GM11168 (cell line): ENCODE results near the gene RGS19.

Experiments
- in situ Hi-C: fragments of 300-500 bp; cut with MboI; formaldehyde crosslinking; loops from one replicate; pipeline ENCODE4 v1.12.0; 2022; ENCODE audit warnings: low sequenced_read_pairs; ENCODE audit not compliant: unreplicated experiment

RGS19 gene

DNA sequence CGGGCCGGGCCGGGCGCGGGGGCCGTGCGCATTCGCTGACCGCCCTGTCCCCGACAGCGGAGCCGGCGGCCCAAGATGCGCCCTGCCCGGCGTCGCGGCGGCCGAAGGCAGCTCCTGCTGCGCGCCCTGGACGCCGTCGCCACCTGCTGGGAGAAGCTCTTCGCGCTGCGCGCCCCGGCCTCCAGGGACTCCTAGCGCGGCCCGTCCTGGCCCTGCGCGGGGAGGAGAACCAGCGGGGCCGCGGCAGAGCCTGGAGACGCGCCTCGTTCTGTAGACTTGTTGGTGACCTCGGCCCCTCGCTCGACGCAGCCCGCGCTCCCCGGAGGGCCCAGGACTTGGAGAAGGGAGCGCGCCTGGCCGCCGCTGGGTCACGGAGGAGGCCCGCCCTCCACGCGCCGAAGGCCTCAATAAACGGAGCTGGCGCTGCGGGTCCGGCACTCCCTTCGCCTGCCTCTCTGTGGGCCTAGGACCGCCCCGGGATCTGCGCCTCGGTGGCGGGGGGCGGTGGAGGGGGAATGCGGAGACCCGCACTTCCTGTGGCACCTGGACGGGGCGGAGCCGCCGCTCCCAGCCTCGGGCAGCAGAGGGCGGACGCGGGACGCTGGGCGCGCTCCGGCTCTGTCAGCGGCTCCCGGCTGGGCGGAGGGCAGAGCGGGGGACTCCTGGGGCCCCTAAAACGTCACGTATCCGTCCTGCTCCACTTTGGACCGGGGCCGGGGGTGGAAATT is 40.6 kb downstream of the RGS19 start:
- in situ Hi-C loops, result no loop called here

DNA sequence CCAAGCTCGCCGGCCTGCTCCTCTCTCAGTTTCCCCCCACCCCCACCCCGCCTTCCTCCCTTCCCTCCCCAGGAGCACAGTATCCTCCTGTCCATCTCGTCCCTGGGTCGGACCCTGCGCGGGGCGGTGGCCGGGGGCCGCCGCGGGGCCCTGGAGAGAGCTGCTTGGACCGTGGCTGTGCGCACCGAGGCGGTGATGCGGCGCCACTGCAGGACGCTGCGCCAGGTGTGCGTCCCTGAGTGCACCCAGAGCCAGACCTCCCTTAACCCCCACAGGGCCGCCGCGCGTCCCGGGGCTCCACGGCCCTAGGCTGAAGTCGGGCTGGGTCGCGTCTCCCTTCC is 41.1 kb downstream of the RGS19 start:
- in situ Hi-C loops, result no loop called here

DNA sequence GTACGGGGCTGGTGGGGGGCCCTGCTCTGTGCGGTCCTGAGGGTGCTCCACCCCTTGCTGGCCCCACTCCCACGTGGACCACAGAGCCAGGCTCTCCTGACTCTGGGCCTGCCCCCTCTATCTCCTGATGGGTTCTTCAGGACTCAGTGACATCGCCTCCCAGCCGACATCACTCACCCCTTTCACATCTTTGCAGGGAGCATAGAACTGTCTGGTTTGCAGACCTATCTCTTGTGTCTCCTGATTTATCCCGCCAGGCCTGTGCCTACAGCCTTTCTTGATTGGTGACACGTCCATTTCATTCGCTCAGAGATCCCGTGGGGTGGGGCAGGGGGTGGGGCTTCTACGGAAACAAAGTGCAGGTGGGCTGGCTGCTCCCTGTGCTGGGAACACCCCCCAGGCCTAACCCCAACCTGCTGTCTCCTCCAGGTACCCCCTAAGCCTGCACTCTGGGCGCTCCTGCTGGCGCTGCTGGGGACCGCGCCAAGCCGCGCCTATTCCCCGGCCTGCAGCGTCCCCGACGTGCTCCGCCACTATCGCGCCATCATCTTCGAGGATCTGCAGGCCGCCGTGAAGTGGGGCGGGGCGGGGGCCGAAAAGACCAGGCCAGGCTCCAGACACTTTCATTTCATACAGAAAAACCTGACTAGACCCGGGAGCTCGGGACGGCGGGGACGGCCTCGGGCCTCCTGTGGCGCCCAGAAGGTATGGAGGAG is 41.7 kb downstream of the RGS19 start:
- in situ Hi-C loops, result no loop called here

DNA sequence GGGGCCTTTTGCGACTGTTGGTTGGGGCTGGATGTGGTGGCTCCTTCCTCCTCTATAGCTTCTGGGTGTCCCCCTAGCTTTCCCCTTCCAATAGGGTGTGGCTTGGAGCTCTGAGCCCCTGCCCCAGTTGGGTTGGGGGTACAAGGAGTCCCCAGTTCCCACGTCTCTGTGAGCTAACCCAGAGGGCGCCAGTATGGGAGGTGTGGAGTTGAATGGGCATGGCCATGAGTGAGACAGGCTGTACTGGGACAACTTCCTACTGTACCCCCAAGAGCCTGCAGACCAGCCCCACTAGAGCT is 42.2 kb downstream of the RGS19 start:
- in situ Hi-C loops, result no loop called here

DNA sequence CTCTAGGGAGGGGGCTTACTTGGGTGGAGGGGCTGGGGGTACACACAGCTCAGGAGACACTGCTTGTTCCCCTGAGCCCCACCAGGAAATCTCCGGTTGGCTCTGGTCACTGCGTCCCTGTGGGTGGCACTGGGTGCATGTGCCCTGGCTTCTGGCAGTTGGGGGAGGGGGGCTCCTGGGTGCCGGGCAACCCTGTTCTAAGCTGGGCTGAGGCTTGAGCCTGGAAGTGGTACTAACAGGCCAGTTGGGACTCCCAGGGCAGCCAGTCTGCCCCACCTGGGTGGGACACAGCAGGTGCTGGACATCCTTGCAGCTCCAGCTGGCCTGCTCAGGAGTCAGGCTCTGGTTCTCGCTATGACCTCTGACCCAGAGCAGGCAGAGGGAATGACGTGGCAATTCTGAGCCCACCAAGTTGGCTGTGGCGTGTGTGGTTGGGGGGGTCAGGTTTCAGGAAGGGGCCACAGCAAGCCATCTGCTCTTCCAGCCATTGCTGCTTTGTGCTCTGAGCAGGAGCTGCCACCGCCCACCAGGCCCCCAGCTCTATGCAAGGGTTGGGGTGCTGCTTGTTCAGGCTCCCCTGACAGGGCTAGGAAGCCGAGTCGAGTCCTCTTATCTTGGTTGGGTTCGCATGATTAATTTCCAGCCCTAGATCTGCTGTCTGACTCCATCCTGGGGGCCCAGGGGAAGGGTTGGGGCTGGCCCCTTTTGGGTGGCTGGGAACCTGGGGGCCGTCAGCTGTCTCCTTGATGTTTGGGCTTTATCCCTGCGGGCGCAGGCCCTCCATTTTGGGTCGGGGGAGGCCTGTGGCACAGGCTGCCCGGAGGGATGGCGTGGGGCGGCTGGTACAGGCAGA is 42.7 kb downstream of the RGS19 start:
- in situ Hi-C loops, result no loop called here

DNA sequence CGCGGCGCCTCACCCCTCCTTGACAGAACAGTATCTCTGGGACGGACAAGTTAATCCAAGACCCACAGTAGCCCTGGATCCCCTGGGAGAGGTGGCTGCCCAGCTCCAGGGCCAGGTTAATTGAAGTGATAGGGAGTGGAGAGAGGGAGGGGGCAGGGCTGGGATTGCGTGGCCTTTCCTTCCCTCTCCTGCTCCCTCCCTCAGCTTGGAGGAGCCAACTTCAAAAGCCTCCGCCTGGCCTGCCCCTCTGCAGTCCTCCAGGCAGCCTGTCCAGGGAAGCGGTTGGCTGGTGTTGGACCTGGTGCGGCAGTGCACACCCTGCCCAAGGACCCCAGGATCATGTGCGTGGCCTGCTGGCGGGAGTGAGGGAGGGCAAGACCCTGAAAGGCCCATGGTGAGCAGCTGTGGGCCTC is 43.4 kb downstream of the RGS19 start, which contains the start of gene C20orf204:
C20orf204 (plus strand) TSS at position 250 of the 413 bp plus-strand sequence; CDS start at position 392, 142 bp downstream.
- in situ Hi-C loops, result no loop called here

DNA sequence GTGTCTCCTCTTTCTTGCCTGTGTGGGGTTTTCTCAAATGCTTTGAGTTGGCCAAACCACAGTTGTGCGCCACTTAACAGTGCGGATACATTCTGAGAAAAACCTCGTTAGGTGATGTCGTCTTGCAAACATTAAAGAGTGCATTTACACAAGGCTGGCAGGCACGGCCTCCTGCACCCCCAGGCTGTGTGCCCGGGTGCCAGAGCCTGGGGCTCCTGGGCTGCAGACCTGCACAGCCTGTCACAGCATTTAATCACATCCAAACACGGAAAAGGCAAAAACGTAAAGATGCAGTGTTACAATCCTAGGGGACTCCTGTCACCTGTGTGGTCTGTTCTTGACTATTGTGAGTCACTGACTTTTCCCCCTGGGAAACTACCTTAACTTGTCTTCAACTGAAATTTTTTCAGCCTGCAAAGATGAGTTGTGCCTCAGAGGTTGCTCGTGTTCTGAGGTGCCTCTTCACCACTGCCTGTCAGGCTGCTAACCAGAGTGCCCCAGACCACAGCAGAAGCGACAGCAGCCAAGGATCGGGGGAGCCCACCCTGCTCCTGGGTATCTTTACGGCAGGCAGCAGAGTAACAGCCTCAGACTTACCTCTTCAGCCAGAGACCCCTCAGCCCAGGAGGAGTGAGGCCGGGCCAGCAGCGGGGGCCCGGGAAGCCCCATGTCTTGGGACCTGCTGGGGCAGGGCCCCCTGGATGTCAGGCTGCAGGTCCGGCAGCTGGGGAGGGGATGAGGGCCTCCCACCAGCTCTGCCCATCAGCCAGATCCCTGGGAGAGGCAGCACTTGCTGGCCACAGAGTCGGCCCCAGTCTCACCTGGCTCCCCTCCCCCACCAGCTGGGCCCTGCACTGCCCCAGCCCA is 44.0 kb downstream of the RGS19 start:
- in situ Hi-C loops, result no loop called here

GRCh38 chr20:64033981-64034493 is 45.3 kb downstream of the RGS19 start:
- in situ Hi-C loops, result no loop called here

DNA sequence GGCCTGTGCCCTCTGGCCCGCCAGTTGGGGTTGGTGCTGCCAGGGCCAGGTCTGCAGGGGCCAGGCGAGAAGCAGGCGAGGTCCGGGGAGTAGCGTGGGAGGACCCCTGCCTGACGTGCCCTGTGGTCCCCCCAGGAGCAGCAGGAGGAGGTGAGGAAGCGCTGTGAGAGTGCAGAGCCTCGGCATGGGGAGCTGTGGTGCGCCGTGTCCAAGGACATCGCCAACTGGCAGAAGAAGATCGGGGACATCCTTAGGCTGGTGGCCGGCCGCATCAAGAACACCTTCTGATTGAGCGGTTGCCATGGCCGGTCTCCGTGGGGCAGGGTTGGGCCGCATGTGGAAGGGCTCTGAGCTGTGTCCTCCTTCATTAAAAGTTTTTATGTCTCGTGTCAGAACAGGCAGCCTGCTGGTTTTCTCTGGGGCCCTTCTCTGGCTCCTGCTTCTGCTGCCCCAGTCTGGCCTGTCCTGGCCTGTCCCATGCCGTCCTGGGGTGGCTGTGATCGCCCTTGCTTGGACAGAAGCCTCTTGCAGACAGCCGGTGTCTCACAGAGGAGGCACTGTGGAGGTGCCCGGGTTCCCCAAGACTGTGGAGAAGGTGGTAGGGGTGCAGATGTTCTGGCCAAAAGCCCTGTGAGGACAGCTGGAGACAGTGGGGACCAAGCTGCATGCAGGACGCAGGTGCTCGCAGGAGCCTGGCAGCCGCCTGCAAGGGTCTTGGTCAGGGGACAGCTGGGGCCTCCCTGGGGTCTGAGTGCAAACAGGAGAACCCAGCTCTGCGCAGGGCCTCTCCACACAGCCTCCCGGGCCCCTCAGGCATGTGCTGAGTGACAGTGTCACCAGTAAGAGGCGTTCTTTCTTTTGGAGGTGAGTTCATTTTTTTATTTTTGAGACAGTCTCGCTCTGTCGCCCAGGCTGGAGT is 46.4 kb downstream of the RGS19 start:
- in situ Hi-C loops, result no loop called here

DNA sequence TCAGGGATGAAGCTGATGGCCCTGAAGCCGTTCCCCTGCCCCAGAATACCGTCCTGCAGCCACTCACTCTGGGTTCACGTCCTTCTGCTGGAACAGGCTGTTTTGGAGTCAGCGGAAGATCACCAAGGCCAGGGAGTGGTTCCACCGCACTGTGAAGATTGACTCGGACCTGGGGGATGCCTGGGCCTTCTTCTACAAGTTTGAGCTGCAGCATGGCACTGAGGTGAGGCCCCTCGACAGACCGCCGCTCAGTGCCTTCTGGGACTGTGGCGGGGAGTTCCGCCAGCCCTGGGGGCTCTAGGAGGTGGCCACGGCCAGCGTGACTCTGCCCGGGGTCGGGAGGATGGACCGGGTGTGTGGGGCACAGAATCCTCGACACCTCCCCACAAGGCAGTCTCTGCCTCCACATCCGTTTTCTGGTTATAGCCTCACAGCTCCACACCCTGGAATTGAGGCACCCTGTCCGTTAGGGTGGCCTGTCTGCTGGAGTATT is 47.5 kb downstream of the RGS19 start:
- in situ Hi-C loops, result no loop called here

DNA sequence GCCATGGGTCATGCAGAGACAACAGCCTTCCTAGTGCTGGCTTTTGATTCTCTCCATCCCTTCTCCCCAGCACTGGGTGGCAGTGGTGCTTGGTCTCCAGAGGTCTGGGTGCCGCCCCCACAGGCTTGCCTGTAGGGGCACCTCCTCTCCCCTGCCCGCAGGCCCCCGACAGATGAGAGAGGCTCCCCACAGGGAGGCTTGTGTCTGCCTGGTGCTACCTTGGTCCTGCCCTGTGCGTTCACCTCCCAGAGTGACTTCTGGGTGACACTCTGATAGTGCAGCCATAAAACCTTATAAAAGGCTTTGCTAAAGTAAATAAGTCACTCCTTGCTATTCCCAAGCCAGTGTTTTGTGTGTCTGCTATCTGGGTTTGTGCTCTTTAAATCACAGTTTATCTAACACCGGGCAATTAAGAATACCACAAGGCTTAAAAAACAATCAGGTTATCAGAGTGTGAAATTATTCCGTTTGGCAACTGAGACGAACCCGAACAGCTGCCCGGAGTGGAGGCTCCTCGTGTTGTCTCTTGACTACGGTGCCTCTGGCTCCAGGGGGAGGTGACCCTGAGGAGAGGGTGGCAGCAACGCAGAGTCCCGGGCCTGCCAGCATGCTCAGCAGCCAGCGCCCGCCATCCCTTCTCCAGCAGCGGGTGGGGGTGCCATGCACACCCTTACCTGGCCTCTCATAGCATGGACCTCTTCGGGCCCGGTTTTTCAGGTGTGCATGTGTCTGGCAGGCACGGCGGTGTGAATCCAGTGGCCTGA is 48.8 kb downstream of the RGS19 start:
- in situ Hi-C loops, result no loop called here

DNA sequence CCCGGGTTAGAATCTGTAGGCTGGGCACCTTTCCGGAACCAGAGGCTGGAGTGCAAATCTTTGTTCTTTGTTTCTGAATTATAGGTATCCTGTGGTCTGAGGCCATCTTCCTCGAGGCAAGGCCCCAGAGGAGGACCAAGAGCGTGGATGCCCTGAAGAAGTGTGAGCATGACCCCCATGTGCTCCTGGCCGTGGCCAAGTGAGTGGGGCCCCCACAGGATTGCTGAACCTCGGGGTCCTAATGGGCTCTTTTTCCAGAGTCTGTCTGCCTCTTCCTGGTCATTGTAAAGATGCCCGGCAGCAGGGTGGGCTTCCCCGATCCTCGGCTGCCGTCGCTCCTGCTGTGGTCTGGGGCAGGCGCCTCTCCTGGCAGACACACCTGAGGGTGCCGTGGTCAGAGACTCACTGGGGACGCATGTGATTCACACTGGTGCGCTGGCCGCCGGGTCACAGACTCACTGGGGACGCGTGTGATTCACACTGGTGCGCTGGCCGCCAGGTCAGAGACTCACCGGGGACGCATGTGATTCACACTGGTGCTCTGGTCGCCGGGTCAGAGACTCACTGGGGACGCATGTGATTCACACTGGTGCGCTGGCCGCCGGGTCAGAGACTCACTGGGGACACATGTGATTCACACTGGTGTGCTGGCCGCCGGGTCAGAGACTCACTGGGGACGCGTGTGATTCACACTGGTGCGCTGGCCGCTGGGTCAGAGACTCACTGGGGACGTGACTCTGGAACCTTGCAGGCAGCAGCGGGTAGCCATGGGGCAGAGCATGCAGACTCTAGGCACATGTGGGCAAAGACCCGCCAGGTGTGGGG is 49.8 kb downstream of the RGS19 start:
- in situ Hi-C loops, result no loop called here

DNA sequence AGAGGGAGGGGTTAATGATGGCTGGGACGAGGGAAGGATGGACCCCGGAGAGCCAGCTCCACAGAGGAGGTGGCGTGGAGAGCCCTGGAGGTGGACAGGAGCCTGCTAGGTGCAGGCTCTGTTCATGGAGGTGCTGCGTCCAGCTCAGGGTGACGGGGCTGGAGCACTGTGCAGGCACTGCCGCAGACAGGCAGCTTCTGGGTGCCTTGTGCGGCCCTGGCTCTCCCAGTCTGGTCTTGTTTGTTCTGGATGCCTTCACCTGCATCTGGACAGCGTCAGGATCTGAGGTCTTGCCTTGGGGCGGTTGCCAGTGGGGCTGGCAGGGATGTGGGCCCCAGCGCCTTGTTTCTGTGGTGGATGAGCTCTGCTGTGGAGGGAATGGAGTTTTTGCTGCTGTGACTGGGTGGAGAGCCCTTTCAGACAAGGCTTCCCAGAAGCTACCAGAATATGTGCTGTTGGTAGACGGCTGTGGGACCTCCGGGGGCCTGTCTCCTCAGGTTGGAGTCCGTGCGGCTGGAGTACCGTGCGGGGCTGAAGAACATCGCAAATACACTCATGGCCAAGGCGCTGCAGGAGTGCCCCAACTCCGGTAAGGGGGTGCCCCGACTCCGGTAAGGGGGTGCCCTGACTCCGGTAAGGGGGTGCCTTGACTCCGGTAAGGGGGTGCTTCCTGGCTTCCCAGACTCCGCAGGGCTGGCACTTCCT is 51.2 kb downstream of the RGS19 start:
- in situ Hi-C loops, result no loop called here

DNA sequence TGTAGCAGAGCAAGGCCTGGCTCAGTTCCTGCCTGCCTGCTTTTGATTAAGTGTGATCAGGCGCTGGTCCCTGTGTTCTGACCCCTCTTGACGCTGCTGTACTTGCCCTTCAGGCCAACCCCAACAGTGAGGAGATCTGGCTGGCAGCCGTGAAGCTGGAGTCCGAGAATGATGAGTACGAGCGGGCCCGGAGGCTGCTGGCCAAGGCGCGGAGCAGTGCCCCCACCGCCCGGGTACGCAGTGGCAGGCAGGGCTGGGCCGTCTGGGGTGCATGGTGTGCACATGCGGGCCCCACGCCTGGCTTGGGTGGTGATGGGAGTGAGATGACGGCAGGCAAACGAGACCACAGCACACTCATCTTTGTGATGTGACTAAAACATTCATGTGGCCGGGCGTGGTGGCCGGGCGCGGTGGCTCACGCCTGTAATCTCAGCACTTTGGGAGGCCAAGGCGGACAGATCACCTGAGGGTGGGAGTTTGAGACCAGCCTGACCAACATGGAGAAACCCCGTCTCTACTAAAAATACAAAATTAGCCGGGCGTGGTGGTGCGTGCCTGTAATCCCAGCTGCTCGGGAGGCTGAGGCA is 53.4 kb downstream of the RGS19 start:
- in situ Hi-C loops, result no loop called here

GRCh38 chr20:64025101-64025825 is 54.1 kb downstream of the RGS19 start:
- in situ Hi-C loops, result no loop called here
